ENCODE measurements around the gene CDH13.

The CDH13 gene

GRCh38 chr16:82584553-82585152 lies 42.1 kb upstream of the CDH13 start:
- Histone ChIP-seq H3K4me1 (ENCODE audit: low read length) (no peaks in the 10 kb centered on the region), H3K4me3 (ENCODE audit: low read length) (no peak overlapping the region), H3K79me2 (ENCODE audit: low read length) (no peaks in the 10 kb centered on the region), H3K9me3 (ENCODE audit: insufficient read depth, low read length) (no peaks in the 10 kb centered on the region), H3K27ac (ENCODE audit: low read length) (no peak overlapping the region), H4K20me1 (ENCODE audit: insufficient read depth, low read length) (no peaks in the 10 kb centered on the region), H3K4me2 (ENCODE audit: low read length) (no peak overlapping the region), H3K27me3 (ENCODE audit: low read depth, low read length) (peaks cover 4% of the 10 kb centered on the region; the same call in 1 of the 2 replicates), H3K36me3 (replicated peaks; ENCODE audit: low read depth, low read length) (no peaks in the 10 kb centered on the region), H3K9ac (ENCODE audit: low read length) (no peak overlapping the region), H2AFZ (ENCODE audit: low read depth, low read length) (no peak overlapping the region)
- TF ChIP-seq EZH2phosphoT487 (IDR thresholded peaks at IDR 0.05; ENCODE audit: low read depth) (no peak), CTCF (IDR thresholded peaks at IDR 0.05; ENCODE audit: low read depth, low read length) (no peak)

- Histone ChIP-seq H3K9me3 (ENCODE audit: insufficient read depth, low read length) (no peaks in the 10 kb centered on the region), H3K4me2 (ENCODE audit: low read length) (no peak overlapping the region), H2AFZ (ENCODE audit: low read depth, low read length) (no peak overlapping the region), H3K4me3 (ENCODE audit: low read length) (no peak overlapping the region), H3K4me1 (ENCODE audit: low read length) (no peaks in the 10 kb centered on the region), H3K27ac (ENCODE audit: low read length) (no peak overlapping the region), H4K20me1 (ENCODE audit: insufficient read depth, low read length) (no peaks in the 10 kb centered on the region), H3K36me3 (replicated peaks; ENCODE audit: low read depth, low read length) (no peaks in the 10 kb centered on the region), H3K79me2 (ENCODE audit: low read length) (no peaks in the 10 kb centered on the region), H3K27me3 (ENCODE audit: low read depth, low read length) (no peaks in the 10 kb centered on the region), H3K9ac (ENCODE audit: low read length) (no peak overlapping the region)
- no peak for TF ChIP-seq CTCF (IDR thresholded peaks at IDR 0.05; ENCODE audit: low read depth, low read length)
- no peak for TF ChIP-seq EZH2phosphoT487 (IDR thresholded peaks at IDR 0.05; ENCODE audit: low read depth)
These were observed 41.1 kb upstream of the CDH13 start for GRCh38 chr16:82585675-82586074.

- Histone ChIP-seq H3K9ac (ENCODE audit: low read length) (no peak overlapping the region), H3K27ac (ENCODE audit: low read length) (no peak overlapping the region), H3K9me3 (ENCODE audit: insufficient read depth, low read length) (no peaks in the 10 kb centered on the region), H3K79me2 (ENCODE audit: low read length) (no peaks in the 10 kb centered on the region), H3K27me3 (ENCODE audit: low read depth, low read length) (no peaks in the 10 kb centered on the region), H3K4me3 (ENCODE audit: low read length) (no peak overlapping the region), H3K4me1 (ENCODE audit: low read length) (no peaks in the 10 kb centered on the region), H2AFZ (ENCODE audit: low read depth, low read length) (no peak overlapping the region), H3K36me3 (replicated peaks; ENCODE audit: low read depth, low read length) (no peaks in the 10 kb centered on the region), H3K4me2 (ENCODE audit: low read length) (no peak overlapping the region), H4K20me1 (ENCODE audit: insufficient read depth, low read length) (no peaks in the 10 kb centered on the region)
- TF ChIP-seq CTCF (IDR thresholded peaks at IDR 0.05; ENCODE audit: low read depth, low read length) (no peak), EZH2phosphoT487 (IDR thresholded peaks at IDR 0.05; ENCODE audit: low read depth) (no peak)
These were observed 40.6 kb upstream of the CDH13 start for GRCh38 chr16:82586130-82586529.

- H2AFZ ChIP-seq (ENCODE audit: low read depth, low read length): no peak overlapping the region
- no peaks in the 10 kb centered on the region for H4K20me1 ChIP-seq (ENCODE audit: insufficient read depth, low read length)
- H3K4me1 ChIP-seq (ENCODE audit: low read length): no peaks in the 10 kb centered on the region
- no peaks in the 10 kb centered on the region for H3K9me3 ChIP-seq (ENCODE audit: insufficient read depth, low read length)
- TF ChIP-seq EZH2phosphoT487 (IDR thresholded peaks at IDR 0.05; ENCODE audit: low read depth) (no peak), CTCF (IDR thresholded peaks at IDR 0.05; ENCODE audit: low read depth, low read length) (no peak)
- no peaks in the 10 kb centered on the region for H3K36me3 ChIP-seq (replicated peaks; ENCODE audit: low read depth, low read length)
- H3K9ac ChIP-seq (ENCODE audit: low read length): no peak overlapping the region
- H3K27me3 ChIP-seq (ENCODE audit: low read depth, low read length): no peaks in the 10 kb centered on the region
- no peak overlapping the region for H3K4me3 ChIP-seq (ENCODE audit: low read length)
- H3K79me2 ChIP-seq (ENCODE audit: low read length): no peaks in the 10 kb centered on the region
- H3K27ac ChIP-seq (ENCODE audit: low read length): no peak overlapping the region
- no peak overlapping the region for H3K4me2 ChIP-seq (ENCODE audit: low read length)
These were observed 39.5 kb upstream of the CDH13 start for GRCh38 chr16:82587289-82587688.

Measured in OCI-LY3 (cell line).